Measurements from ENCODE around the gene PLEKHA1.

GRCh38 chr10:122359621-122360020 lies 14.9 kb upstream of the PLEKHA1 start:
- TF ChIP-seq PKNOX1 (IDR thresholded peaks at IDR 0.05), result no peak
- no peak for TF ChIP-seq LEF1 (IDR thresholded peaks at IDR 0.05; ENCODE audit: borderline replicate concordance)
- TF ChIP-seq BHLHE40 (IDR thresholded peaks at IDR 0.05; ENCODE audit: borderline replicate concordance), result no peak
- TF ChIP-seq ELF4 (IDR thresholded peaks at IDR 0.05), result no peak
- no peak for TF ChIP-seq ZNF384 (IDR thresholded peaks at IDR 0.05)
- no peak for TF ChIP-seq FOXM1 (IDR thresholded peaks at IDR 0.05; ENCODE audit: borderline replicate concordance)
- no peak for TF ChIP-seq FOXK2 (IDR thresholded peaks at IDR 0.05)
- TF ChIP-seq FOXA1 (IDR thresholded peaks at IDR 0.05), result no peak
- TF ChIP-seq TARDBP (IDR thresholded peaks at IDR 0.05), result no peak
- no peak for TF ChIP-seq NFRKB (IDR thresholded peaks at IDR 0.05)
- TF ChIP-seq SUZ12 (IDR thresholded peaks at IDR 0.05), result no peak
